Gastroesophageal sphincter (tissue), 4 donors: ENCODE measurements around the gene RYR3. TPM values are rescaled to one million over a fixed set of nuclear protein-coding genes. Genes with fewer than 3 reads are reported as not detected.

Experiments
- ATAC-seq: fragments of 150-250 bp; one replicate; pipeline ENCODE4 v1.9.1; 2016; ENCODE audit warnings: mild to moderate bottlenecking, moderate library complexity
- H3K27ac ChIP-seq, 4 donors: fragments of 200-600 bp; sonication (generic) in 3 of 4; 1 replicate in 3 of 4; 2 replicates in 1 of 4; pipeline ENCODE4 v1.5.1; 2016 to 2019
- H3K27me3 ChIP-seq: fragments of 200-600 bp; sonication (generic); one replicate; pipeline ENCODE4 v1.5.1; 2019
- H3K36me3 ChIP-seq, 2 donors: fragments of 200-600 bp; sonication (generic); one replicate each; pipeline ENCODE4 v1.5.1; 2019; ENCODE audit warnings: control low read depth in 1 of 2
- H3K4me1 ChIP-seq, 3 donors: fragments of 200-600 bp; sonication (generic); 1 replicate in 2 of 3; 2 replicates in 1 of 3; pipeline ENCODE4 v1.5.1; 2016 to 2019; ENCODE audit warnings: control low read depth in 2 of 3
- H3K4me3 ChIP-seq, 2 donors: fragments of 200-600 bp; sonication (generic); one replicate each; pipeline ENCODE4 v1.5.1; 2019; ENCODE audit warnings: mild to moderate bottlenecking in 1 of 2, moderate library complexity in 1 of 2
- H3K9me3 ChIP-seq, 3 donors: fragments of 200-600 bp; sonication (generic); one replicate each; pipeline ENCODE4 v1.5.1; 2017 to 2019; ENCODE audit warnings: control low read depth in 2 of 3
- EP300 ChIP-seq: sonication (generic); formaldehyde crosslinking; IDR thresholded peaks from one replicate; pipeline ENCODE4 v1.6.1; 2017; ENCODE audit warnings: antibody characterized with exemption, mild to moderate bottlenecking
- POLR2A ChIP-seq, 2 donors: fragments of 450-650 bp; IDR thresholded peaks; one replicate each; pipeline ENCODE4 v1.6.1; 2017; ENCODE audit warnings: antibody characterized with exemption in 2 of 2, mild to moderate bottlenecking in 2 of 2, moderate library complexity in 1 of 2
- POLR2AphosphoS5 ChIP-seq: sonication (generic); formaldehyde crosslinking; IDR thresholded peaks from one replicate; pipeline ENCODE4 v1.6.1; 2017; ENCODE audit warnings: antibody characterized with exemption
- WGBS, 2 donors: methylation state at CpG; one replicate each; pipeline ENCODE4 v1.1.5; 2018; ENCODE audit warnings: low coverage in 1 of 2; 5-methylcytosine and 5-hydroxymethylcytosine counted together
- total RNA-seq, 4 donors: library from RNA; depleted of rRNA; stranded (reverse); fragments of >200 nt; gene quantifications; one replicate each; pipeline ENCODE4 v1.1.0, GENCODE V29; 2016
- TF ChIP-seq, protein P1 (sequence below), 4 experiments: fragments of 200-600 bp in 2 of 4; fragments of 450-650 bp in 2 of 4; sonication (generic) in 1 of 4; IDR thresholded peaks; one replicate each; pipeline ENCODE4 v1.5.1; 2017 to 2019; ENCODE audit warnings: antibody characterized with exemption in 4 of 4, mild to moderate bottlenecking in 2 of 4, moderate library complexity in 2 of 4

RYR3 gene
- total RNA-seq, 4 donors from 2014 or later = 3.5 to 10.2 (median 6.2) TPM

DNA sequence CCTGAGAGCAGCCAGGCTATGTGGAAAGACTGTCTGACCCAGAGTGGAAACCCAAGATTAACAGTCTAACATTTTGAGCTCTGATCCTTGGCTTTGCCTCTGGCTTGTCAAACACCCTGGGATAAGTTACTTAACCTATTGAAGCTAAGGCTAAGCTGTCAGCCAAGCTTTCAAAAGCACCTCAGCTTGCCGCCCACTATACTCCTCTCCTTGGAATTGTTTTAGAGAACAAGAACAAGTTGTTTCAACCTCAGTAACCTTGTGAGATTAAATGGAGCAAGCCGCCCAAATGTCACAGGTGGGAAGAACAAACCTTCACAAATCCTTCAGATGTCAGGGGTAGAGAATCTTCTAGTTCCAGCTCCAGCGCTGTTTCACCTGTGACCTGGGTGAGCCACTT lies 235.1 kb downstream of the RYR3 start:
- no peaks in the 10 kb centered on the region for H3K27me3 ChIP-seq
- no peak for ATAC-seq
- TF ChIP-seq POLR2AphosphoS5 (no peak), POLR2A (IDR thresholded peaks at IDR 0.05) (no peak), EP300 (no peak)
- TF ChIP-seq, protein P1, sequence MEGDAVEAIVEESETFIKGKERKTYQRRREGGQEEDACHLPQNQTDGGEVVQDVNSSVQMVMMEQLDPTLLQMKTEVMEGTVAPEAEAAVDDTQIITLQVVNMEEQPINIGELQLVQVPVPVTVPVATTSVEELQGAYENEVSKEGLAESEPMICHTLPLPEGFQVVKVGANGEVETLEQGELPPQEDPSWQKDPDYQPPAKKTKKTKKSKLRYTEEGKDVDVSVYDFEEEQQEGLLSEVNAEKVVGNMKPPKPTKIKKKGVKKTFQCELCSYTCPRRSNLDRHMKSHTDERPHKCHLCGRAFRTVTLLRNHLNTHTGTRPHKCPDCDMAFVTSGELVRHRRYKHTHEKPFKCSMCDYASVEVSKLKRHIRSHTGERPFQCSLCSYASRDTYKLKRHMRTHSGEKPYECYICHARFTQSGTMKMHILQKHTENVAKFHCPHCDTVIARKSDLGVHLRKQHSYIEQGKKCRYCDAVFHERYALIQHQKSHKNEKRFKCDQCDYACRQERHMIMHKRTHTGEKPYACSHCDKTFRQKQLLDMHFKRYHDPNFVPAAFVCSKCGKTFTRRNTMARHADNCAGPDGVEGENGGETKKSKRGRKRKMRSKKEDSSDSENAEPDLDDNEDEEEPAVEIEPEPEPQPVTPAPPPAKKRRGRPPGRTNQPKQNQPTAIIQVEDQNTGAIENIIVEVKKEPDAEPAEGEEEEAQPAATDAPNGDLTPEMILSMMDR (IDR thresholded peaks at IDR 0.05) = no peak
- no peak overlapping the region for H3K27ac ChIP-seq
- peaks cover 0 to 18% of the 10 kb centered on the region in 2 donors for H3K36me3 ChIP-seq
- no peaks in the 10 kb centered on the region for H3K4me1 ChIP-seq
- 70 to 75% methylated on average over 3 of the region's 3 CpGs for WGBS, 2 donors
- H3K4me3 ChIP-seq = no peak overlapping the region
- no peaks in the 10 kb centered on the region for H3K9me3 ChIP-seq

DNA sequence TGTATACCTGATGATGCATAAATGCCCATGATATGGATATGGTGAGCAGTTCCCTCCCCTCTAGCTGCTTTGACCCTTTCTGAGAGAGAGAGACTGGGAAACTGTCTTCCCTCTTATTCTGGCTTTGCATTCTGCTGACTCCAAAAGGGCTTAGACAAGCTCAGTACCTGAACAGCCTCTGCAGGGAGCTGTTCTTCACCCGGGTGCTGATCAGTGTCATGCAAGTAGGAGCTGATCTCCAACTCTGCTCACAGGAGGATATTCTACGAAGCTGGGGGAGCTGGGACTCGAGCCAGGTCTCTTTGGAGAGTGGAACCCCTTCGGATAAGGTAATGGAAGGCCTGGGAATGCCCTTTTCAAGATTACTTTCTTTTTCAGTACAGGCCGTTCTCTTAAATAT lies 237.1 kb downstream of the RYR3 start:
- Histone ChIP-seq H3K4me3 (no peak overlapping the region), H3K36me3 (peaks cover 0 to 18% of the 10 kb centered on the region in 2 donors), H3K9me3 (no peaks in the 10 kb centered on the region), H3K4me1 (no peaks in the 10 kb centered on the region), H3K27ac (no peak overlapping the region), H3K27me3 (no peaks in the 10 kb centered on the region)
- TF ChIP-seq POLR2A (IDR thresholded peaks at IDR 0.05) (no peak), EP300 (no peak), POLR2AphosphoS5 (no peak)
- TF ChIP-seq, protein P1 (IDR thresholded peaks at IDR 0.05) = no peak
- WGBS, 2 donors = 6 to 12% methylated on average over 4 to 5 of the region's 5 CpGs
- no peak for ATAC-seq

DNA sequence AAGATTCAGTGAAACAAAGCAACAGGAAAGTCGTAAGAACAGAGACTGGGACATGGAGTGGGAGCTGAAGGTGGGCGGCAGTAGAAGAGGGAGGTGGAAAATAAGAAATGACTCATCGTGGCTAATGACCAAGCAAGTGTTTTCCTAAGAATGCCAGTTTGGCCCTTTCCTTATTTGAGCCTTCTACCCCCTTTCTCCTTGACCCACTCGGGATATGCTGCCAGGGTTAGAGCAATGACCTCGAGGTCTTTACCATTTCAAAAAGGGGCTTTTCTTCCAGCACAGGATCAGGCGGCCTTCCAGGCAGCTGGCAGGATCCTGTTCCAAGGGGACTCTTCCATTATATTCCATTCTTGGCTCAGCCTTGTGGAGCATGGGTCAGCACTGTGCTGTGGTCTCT lies 241.1 kb downstream of the RYR3 start:
- Histone ChIP-seq H3K36me3 (peaks cover 0 to 4% of the 10 kb centered on the region in 2 donors), H3K4me1 (no peaks in the 10 kb centered on the region), H3K4me3 (no peak overlapping the region), H3K9me3 (no peaks in the 10 kb centered on the region), H3K27me3 (no peaks in the 10 kb centered on the region), H3K27ac (no peak overlapping the region)
- TF ChIP-seq, protein P1 (IDR thresholded peaks at IDR 0.05) = no peak
- no peak for TF ChIP-seq POLR2A (IDR thresholded peaks at IDR 0.05)
- 53 to 74% methylated on average over 5 to 6 of the region's 6 CpGs for WGBS, 2 donors
- no peak for ATAC-seq

DNA sequence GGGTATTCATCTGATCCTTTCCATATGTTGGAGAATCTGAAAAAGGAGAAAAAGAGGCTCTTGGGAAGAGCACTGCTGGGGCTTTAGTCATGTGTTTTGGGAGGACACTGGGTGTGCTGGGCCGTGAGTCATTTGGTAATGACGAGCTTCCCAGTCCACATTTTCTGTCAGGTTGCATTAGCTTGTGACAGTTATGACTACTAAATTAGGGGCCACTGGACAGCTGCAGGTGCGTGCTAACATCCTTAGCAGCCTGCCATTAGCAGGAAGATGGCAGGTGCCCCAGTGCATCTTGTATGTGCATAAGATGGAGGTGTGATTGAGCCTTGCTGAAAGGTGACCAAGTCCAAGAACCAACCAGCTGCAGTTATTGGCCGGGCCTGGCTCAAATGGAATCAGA lies 242.4 kb downstream of the RYR3 start:
- Histone ChIP-seq H3K36me3 (peaks cover 0 to 4% of the 10 kb centered on the region in 2 donors), H3K27me3 (no peaks in the 10 kb centered on the region), H3K27ac (no peak overlapping the region), H3K4me1 (no peaks in the 10 kb centered on the region), H3K9me3 (no peaks in the 10 kb centered on the region), H3K4me3 (no peak overlapping the region)
- no peak for ATAC-seq
- TF ChIP-seq POLR2A (IDR thresholded peaks at IDR 0.05) = no peak
- WGBS, 2 donors = 83 to 91% methylated on average over 3 to 4 of the region's 4 CpGs

DNA sequence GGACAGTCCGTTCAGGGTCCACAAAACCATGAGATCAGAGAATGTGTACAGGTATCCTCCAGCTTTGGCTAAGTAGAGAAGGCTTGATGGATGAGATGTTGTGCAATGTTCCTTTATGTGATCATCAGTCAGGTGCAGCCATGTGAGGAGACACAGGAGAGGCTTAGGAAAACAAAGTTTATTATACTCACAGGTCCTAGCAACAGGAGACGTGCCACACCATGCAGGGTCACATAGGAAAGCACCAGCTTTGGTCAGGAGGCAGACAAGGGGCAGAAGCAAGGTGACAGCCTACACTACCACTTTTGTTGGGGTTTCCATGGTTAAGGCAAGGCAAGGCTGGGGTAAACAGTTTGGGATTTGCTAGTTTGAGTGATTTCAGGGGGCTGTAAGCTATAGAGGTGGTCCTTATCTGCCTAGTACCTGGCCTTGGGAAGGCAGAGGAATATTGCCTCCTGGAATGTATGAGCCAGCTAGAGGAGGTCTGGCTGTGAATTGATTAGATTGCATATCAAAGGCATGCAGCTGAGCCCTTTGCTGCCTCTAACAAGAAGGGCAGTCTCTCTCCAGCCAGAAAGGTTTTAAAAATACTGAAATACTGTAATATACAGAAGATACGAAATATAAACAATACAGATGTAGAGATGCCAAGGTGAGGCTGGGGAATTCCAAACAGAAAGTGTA lies 248.6 kb downstream of the RYR3 start:
- TF ChIP-seq, protein P1 (IDR thresholded peaks at IDR 0.05) = no peak
- TF ChIP-seq POLR2A (IDR thresholded peaks at IDR 0.05) (no peak), POLR2AphosphoS5 (no peak), EP300 (no peak)
- Histone ChIP-seq H3K4me1 (no peaks in the 10 kb centered on the region), H3K27ac (no peak overlapping the region), H3K27me3 (no peaks in the 10 kb centered on the region), H3K4me3 (no peak overlapping the region), H3K9me3 (no peaks in the 10 kb centered on the region), H3K36me3 (peaks cover 0 to 8% of the 10 kb centered on the region in 2 donors)
- WGBS, 2 donors = 23 to 31% methylated on average over 1 to 3 of the region's 3 CpGs
- no peak for ATAC-seq
